ELF-1 (cell line): Measurements from ENCODE around the gene FMNL2.

ENCODE experiments used
- DNase-seq: peaks from one replicate; pipeline ENCODE4 v3.0.0-alpha.2; 2016; ENCODE audit warnings: low read depth, low spot score

FMNL2 gene

DNA sequence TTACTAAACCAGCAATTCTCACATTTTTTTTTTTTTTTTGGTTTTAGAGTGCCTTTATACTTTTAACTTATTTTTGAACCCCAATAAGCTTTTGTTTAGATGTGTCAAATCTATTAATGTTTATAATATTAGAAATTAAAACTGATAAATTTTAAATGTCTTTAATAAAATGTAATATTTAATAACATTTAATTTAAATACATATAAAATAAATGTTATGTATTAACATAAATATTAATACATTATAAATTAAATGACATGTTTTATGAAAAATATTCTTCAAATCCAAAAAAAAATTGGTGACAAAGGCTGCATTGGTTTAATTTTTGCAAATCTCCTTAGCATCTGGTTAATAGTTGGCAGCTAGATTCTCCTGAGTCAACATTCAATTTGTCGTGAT is 218.5 kb downstream of the FMNL2 start:
- no peak for DNase-seq

DNA sequence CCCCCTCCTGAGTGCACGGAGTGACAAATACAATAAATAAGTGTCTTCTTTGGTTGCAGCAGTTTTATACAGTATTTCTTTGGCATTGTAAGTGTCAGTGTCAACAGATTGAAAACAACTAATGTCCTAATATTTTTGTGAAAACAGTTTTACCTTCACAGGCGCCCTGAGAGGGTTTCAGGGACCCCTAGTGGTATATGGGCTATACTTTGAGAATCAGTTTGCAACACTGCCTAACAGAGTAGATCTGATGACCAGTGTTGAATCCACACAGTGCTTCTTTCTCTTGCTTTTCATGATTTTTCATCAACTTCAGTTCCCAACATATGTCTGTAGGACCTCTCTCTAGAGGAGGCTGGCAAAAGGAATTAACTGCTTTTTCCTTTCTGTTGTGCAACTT is 220.1 kb downstream of the FMNL2 start:
- no peak for DNase-seq

DNA sequence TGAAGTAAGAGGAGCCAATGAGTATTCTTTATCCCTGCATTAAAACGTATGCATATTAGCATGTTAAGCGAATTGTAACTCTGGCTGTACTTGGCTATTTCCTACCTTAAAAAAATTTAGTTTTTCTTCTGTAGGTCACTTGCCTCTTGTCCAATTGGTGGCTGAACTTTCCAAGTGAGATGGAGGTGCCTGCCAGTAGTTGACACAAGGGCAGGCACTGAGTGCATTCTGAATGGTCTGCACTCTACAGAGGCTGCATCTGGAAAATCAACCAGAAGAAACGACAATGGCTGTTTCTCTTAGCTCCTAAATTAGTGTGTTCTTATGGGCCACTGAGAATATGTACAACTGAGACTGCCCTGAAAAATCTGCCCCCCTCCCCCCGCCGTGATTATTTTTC is 221.5 kb downstream of the FMNL2 start:
- DNase-seq, result no peak

DNA sequence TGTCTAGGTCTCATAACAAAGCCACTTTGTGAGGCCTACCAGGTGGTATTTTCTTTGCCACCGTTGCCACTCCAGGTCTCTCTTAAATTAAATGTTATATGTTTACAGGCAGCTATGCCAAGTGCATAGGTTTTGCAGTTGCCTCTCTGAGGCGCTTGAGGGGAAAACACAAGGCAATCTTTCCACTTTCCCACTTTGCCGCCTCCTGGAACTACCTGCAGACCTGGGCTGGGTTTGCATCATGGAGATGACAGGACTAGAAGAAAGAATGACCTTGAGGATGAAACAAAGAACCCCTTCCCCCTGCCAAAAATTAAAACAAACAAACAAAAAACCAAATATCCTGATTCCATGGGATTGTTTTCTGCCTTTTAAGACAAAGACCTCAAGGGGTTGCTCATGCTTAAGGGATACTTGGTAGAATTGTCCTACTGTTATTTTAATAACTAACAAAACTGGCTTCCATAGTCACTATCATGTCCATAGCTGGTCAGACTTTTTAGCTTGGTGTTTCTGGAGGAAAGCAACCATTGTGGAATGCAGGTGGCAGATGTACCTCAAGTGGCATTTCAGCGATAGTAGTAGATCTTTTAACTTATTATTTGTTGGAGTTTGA is 222.4 kb downstream of the FMNL2 start:
- no peak for DNase-seq

DNA sequence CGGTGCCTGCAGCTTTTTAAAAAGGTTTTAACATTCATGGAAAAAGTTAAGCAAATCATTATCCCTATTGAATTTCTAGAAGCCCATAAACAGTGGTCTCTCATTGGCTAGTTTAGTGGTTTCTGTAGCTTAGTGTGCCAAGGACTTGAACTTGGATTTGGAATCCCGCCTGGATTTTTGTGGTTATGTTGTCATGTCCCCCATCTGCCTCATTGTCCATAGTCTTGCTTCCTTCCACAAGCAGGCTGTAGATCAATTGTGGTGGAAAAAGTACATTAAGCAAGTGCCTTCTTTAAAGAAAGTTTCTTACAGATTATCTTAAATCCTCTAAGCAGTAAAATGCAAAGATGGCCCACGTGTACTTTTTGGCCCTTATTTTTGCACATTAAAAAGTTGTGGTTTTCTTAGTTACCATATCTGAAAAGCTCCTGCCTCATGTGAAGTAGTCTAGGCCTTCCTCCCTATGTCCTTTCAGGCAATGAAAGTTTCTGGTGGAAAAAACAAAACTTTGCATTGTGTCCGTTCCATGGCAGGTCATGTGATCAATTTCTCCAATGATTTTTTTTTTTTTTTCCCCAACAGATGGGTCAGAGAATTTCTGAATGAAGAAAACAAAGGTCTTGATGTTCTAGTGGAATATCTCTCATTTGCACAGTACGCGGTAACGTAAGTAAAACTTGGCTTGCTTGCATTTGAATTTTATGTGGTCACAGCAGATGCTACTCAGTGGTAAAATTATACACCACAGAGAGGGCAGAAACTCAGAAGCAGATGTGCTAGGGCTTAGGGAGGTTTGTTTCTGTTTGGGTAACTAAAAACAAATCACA is 223.4 kb downstream of the FMNL2 start:
- DNase-seq, result no peak

DNA sequence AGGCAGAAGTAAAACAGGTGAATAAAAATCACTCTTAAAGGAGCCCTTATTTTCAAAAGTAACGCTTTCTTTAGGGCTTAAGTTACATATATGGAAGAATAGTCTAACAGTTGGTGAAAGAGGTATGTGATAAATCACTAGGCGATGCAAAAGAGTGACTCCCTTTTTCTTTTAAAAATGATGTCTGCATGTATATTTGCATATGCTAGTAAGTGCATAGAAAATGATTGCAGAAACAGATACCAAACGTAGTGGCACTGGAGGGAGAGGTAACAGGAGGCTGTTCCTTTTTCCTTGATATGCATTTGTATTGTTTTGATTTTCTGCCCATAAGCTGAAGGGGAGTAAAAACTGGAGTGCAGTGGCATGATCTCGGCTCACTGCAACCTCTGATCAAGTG is 224.0 kb downstream of the FMNL2 start:
- DNase-seq, result no peak

DNA sequence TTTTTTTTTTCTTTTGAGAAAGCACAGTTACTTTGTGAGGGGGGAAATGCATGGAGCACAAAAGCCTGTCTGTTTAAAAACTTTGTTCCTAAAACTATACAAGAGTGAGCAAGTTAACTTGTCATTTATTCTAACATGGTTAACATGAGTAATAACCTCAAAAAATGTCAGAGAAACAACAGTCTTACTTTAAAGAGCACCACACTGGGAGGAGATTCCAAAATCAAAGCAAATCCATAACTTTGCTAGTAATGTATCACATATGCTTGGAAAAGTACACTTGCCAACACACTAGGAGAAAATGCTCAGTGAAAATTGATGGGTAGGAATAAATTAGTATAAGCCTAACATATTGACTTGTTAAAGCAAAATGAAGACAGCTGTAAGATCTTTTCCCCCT is 225.2 kb downstream of the FMNL2 start:
- DNase-seq, result no peak

DNA sequence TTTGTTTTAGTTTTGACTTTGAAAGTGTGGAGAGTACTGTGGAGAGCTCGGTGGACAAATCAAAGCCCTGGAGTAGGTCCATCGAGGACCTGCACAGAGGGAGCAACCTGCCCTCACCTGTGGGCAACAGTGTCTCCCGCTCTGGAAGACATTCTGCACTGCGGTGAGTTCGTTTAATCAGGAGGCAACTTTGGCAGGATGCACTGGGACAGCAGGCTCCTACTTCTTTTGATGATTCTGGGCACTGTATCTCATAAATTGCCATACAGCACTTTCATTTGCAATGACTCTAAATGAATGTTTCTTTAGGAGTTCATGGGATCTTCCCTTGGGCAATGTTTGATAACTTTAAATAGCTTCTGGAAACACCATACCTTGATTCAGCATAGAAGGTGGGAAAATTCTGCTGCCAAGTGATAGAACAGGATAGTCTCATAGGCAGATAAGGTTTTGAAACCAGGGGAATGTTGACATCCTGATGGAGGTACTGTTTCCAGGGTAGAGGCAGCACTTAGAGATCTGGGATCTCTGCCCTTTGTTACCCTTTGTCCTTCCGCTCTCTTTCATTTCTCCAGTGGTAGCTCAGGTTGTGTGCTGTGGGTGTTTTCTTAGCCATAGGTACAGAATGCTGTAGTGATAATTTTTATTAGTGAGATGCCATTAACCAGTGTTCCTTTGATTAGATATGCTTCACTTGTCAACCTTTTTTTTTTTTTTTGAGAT is 226.1 kb downstream of the FMNL2 start:
- no peak for DNase-seq

DNA sequence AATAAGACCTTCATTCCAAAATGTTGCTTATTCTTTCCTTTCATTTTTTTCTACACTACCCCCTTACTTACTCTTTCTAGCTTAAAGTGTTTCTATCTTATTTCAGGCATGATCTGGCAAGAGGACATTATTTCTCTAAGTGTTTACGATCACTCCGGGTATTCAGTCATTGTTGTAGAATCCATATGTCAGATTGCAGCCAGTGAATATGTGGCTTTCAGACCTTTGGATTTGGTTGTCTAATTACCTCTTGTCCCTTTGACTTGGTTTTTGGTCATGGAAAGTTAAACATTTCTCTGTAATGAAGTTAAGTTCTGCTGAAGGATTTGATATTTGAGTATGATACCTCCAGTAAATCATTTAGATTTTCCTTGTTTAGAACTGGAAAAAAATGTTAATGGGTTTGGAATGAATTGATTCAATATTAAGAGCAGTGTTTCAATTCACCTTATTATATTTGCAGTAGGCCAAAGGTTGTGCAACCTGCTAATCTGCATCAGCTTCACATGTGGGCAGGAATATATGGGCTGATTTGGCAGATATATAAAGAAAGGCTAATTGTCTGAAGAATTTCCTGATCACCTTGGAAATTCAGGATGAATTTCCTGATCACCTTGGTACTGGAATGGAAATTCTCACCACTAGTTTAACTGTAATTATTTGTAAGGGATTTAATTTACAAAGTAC is 227.4 kb downstream of the FMNL2 start:
- no peak for DNase-seq

DNA sequence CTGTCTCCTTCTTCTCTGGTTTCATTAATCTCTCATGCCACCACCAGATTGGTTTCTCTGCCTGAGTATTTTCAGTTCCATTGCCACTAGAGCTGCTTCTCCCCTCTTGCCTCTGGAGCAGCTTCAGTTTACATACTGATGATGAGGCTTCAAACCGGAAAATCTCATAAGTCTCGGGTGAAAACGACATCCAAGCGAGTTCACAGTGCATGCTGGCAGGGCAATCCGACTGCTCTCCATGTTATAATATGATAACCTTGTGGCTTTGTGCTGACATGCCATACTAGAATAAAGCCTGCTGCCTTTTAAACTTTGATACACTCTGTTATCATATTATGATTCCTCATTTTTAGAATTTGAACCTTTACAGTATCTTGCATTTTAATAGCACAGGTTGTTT is 228.8 kb downstream of the FMNL2 start:
- DNase-seq, result no peak

DNA sequence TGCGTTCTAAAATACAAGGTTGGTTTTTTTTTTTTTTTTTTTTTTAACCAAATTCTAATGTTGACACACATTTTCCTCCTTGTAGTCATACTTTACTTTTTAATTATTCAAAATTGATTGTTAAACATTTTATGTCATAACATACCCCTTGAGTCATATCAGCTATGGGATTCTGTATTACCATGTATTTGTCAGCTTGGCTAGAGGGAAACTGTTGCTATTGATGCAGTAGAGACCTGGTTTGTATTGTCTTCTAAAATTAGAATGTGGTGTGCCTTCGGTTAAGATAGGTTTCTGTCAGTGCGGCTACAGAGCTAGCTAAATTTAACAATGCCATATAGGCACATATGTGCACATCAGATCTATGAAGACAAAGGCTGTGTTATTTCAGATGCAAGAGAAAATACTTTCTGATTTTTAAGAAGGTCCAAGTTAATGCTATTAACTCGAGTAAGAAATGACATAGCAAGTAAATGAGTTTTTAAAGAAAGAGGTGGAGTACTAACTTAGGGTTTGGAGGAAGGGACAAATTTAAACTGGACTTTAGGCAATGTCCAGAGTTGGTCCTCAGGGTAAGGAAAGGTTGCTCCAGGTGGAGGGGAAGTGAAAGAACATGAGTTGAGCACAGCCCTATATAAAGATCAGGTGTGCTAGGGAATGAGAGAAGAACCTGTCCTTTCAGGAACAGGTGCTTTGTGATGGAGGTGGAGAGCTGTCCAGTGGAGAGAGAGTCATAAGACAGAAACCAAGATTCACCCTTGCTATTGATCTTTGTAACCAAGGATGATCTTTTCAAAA is 230.0 kb downstream of the FMNL2 start:
- DNase-seq, result no peak

DNA sequence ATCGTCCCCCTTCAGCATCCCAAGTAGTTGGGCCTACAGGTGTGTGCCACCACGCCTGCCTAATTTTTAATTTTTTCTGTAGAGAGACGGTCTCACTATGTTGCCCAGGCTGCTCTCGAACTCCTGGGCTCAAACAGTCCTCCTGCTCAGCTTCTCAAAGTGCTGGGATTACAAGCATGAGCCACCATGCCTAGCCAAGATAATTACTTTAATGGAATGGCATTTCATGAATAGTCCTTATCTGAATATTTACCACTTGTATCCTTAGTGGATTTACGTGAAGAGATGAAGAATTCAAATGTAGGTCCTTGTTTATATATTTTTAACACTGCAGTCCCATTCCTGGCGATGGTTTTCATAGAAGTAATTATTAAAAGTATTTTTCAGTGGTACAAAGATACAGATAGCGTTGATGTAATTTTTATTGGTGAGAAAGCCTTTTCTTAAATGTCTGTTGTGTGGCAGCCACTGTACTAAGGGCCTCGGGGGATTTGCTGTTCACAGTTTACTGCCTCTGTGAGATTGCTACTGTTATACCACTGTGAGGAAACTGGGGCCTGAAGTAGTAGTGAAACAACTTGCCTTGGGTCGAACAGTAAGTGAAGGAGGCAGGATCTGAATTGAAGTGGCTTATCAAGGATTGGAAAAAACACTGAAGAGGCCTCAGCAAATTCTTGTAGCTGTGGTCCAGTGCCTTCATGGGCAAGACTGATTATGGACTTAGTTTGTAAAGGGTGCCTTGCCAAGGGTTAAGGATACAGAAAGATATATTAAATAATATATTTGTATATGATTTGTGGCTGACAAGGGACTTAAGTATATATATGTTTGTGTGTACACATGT is 231.1 kb downstream of the FMNL2 start:
- no peak for DNase-seq

DNA sequence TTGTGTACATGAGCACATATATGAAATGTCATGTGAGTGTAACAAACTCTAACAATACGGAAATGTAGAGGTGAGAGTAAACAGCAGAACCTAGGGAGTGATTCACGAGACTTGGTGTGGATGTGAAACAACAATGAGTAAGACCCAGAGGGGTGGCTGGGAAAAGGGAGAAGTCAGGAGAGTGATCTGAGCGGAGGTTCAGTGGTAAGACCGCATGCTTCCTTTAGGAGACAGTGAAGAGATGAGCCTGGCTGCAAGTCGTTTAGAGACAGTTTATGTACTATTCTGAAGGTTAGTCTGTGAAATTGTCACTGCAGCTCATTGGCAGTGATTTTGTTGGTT is 231.7 kb downstream of the FMNL2 start:
- no peak for DNase-seq

DNA sequence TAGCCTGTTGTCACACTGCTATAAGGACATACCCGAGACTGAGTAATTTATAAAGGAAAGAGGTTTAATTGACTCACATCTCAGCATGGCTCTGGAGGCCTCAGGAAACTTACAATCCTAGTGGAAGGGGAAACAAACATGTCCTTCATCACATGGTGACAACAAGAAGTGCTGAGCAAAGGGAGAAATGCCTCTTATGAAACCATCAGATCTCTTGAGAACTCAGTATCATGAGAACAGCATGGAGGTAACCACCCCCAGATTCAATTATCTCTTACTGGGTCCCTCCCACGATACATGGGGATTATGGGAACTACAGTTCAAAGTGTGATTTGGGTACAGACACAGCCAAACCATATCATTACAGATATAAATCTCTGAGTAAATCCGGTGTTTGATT is 233.6 kb downstream of the FMNL2 start:
- DNase-seq, result no peak

DNA sequence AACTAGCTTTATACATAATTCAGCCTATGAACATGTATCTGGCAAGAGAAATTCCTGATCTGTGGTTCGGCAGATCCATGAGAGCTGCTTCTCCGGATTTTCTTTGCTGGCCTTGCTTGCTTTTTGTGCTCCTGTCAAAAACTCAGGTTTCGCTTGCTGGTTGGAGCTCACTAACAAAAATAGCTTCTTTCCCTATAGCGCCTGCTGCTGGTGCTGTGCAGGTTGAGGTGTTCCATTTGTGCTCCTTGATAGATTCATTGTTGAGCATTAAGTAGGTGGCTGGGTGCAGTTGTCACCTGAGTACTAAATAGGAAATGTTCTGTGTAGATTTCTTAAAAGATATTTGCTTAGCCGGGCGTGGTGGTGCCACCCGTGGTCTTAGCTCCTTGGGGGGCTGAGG is 234.2 kb downstream of the FMNL2 start:
- no peak for DNase-seq

DNA sequence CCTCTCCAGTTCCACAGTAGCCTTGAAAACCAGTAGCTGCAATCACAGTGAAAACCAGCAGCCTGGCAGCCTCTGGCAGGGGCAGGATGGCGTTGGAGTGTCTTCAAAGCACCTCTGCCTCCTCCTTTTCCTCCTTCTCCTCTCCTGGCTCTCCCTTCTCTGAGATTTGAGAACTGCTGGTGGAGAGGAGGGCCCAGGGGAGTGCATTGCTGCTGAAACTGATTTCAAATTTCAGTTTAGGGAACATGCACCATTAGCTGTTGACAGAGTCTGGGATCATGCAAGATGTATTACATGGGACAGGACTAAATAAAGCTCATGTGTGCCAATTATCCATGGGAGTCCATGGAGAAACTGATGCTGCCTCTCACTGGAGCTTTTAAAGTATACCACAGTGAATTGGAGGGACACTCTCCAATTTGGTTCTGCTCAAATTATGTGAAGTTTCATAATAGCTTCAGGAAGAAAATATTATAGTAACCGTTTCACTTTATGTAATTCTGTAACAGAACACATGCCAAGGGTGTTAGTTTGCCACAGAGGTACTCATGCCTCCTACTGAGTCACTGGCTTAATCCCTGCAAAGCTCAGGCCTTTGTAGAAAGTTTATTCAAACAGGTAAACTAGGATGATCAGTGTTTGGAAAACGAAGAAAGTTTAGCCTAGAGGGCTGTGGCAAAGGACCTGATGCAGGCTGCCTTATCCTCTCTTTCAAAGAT is 236.2 kb downstream of the FMNL2 start:
- no peak for DNase-seq

DNA sequence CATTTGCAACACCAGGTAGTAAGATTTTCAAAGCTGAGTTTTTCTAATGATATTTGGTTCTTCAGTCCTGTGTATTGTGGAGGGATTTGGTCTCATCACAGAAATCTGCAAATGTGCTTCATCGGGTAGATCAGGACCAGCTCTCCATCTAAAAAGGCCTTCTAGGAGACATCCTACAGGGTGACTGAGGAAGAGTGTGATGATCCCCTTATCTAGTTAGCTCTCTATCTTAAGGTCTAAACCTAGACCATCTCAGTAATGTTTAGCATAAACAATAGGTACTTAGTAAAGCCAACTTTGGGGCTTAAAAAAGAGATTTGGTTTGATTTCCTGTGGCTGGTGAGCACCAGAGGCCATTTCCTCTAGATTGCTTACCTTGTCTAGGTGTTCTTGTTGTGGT is 237.1 kb downstream of the FMNL2 start:
- DNase-seq, result no peak

DNA sequence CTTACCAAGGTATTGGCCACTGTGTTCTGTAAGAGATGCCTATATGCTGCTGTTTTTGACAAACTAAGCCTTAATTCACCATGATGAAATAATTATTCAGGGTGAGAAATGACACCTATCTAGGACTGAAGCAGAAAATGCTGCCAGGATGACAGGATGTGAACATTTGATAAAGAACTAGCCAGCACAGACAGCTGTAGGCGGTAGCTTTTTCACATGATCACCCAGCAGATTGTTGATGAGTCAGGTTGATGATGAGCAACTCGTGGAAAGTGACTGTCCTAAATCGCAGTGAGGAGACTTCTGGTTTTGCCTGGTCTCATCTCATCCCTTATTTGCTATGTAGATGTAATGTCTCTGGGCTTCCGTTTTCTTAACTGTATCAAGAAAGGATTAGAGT is 238.2 kb downstream of the FMNL2 start:
- no peak for DNase-seq

DNA sequence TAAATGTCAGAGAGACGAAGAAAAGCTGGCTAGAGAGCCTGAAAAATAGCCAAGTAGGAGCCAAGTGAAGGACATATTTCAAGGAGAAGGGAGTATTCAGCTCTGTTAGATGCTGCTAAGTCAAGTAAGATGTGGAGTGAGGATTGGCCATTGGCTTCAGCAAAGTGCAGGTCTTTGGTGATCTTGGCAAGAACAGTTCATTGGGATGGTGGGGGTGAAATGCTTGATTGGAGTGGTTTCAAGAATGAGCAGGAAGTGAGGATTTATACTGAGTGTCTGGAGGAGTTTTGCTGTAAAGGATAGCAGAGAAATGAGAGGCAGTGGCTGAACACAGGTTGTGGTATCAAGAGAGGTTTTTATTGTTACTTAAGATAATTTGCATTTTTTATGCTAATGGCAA is 242.6 kb downstream of the FMNL2 start:
- no peak for DNase-seq

DNA sequence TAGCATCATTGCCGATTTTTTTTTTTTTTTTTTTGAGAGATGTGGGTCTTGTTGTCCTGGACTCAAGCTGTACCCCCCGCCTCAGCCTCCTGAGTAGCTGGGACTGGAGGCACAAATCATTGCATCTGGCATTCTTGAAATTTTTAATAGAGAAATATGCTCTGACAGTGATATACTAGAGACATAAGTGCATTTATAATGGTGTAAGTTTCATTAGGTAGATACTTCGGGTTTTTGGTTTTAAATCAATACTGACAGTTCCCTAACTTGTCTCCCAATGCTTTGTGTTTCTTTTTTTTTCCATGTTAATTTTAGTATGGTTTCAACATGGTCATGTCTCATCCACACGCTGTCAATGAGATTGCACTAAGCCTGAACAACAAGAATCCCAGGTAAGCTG is 243.6 kb downstream of the FMNL2 start:
- DNase-seq, result no peak
